ENCODE data around the gene FSTL3.
"Not testable (repeated sequence)": the region's sequence is repeated elsewhere in the genome, so short reads cannot be mapped to it uniquely, and the experiment has no call there.

The FSTL3 gene

DNA sequence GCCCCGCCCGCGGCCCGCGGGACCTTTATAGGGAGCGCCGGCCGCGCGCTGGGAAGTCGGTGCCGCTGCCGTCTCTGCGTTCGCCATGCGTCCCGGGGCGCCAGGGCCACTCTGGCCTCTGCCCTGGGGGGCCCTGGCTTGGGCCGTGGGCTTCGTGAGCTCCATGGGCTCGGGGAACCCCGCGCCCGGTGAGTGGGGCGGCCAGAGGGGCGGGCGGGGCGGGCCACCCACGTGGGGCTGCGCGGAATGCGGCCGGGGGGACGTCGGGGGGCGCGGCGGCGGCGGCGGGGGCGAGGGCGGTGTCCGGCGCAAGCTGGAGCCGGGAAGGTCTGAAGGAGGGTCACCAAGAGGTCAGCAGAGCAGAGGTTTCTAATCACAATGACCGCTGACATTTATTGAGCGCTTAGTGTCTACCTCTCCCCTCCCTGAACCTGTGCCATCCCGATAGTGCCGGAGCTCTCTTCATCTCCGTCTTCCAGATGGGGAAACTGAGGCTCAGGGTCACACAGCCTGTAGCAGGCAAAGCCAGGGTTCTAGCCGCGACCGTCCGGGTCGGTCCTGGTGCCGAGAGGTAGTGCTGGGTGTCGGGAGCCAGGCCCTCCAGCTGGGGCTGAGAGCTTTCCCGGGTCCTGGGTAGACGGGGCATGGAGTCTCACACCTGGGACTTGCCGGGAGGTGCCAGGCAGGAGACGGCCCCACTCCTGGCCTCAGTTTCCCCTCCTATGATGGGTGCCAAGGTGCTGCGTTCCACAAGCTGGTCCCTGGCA lies at the start of gene FSTL3:
TSS of gene FSTL3 (plus strand) at position 54 of the 767 bp plus-strand sequence. CDS start at position 86, 32 bp downstream.
- no peak for DNase-seq

DNA sequence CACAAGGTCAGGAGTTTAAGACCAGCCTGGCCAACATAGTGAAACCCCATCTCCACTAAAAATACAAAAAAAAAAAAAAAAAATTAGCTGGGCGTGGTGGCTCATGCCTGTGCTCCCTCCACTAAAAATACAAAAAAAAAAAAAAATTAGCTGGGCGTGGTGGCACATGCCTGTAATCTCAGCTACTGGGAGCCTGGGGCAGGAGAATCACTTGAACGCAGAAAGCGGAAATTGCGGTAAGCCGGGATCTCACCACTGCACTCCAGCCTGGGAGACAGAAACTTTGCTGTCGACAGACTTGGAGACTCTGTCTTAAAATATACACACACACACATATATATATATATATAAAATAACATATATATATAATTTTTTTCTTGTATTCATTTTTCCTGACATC lies 49.6 kb upstream of the FSTL3 start:
- DNase-seq, result not testable (repeated sequence)

DNA sequence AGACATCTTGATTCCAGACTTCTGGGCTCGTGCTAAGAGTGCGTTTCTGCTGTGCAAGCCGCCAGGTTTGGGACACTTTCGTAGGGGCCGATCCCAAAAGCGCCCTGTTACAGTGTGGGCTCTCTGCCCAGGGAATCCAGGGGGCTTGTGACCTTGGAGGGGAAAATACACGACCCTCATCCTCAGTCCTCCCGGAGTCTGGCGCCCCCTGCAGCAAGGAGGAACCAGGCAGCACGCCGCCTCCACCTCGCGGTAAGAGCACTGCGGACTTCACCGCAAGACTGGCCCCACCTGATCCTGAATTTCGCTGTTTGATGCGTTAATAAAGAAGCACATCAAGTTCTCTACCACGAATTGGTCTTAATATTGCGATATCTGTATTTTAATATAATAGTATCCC lies 48.0 kb upstream of the FSTL3 start:
- no peak for DNase-seq

DNA sequence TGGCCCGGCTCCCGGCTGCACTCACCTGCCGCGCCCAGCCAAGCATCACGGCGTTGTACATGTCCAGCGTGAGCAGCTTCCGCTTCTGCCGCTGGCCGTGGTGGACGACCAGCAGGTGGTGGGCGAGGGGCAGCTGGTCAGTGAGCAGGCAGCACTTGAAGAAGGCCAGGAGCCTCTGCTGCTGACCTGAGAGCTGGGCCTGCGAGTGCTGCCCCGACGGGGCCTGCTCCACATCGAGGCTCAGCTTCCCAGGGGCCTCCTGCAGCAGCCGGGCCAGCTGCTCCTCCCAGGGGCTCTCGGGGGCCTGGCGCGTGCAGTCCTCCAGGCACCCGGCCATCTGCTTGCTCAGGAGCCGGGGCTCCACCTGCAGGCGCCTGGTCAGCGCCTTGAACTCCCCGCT lies 46.7 kb upstream of the FSTL3 start:
- not testable (repeated sequence) for DNase-seq

DNA sequence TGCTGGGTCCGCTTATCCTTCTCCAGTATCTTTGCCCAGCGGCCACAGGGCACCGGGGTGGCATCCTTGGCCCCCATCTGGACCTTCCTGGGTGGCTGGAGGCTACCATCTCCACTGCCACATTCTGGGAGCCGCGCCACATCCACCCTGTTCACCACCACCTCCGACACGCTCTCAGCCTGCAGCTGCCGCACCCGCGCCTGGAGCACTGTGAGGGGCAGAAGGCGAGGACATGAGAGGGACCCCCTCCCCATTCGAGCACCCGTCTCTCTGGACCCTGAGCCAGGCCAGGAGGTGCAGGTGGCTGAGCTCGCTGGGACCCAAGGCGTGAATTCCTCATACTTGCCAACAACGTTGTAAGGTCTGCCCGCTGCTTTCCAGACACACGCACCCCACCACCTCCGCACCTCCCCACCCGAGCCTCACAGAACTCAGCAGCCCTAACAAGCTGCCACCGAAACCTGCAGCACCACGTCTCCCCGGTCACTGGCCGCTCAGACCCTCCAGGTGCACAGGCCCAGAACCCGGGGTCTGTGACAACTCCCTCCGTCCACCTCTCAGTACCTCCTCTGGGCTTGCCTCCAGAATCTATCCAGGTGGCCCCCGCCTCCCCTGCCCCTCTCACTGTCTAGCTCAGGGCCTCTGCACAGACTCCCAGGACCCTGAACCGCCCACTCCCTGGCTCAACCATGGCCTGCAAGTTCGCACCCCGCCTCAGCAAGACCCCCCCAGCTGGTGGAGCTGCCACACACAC lies 46.1 kb upstream of the FSTL3 start:
- DNase-seq, result no peak

DNA sequence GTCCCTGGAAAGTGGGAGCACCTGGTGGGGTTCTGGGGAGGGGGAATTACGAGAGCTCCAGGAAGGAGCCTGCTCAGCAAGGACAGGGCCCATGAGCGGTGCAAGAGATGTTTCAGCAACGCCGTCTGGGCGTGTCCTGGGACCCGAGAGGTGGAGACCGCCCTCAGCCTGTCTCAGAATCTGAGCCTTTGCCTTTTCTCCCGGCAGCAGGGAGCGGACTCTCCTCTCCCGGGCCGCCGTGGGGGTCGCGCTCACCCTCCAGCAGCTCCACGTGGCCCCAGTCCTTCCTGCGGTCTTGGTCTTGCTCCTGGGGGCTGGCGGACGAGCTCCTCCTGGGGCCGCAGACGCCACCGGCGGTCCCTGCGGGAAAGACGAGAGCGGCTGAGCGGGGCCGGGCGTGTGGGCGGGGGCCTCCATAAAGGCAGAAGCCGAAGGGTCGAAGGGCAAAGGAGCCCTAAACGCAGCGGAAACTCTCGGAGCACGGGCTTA lies 43.6 kb upstream of the FSTL3 start:
- peak in 1 of 2 donors; percentile 36 for DNase-seq

DNA sequence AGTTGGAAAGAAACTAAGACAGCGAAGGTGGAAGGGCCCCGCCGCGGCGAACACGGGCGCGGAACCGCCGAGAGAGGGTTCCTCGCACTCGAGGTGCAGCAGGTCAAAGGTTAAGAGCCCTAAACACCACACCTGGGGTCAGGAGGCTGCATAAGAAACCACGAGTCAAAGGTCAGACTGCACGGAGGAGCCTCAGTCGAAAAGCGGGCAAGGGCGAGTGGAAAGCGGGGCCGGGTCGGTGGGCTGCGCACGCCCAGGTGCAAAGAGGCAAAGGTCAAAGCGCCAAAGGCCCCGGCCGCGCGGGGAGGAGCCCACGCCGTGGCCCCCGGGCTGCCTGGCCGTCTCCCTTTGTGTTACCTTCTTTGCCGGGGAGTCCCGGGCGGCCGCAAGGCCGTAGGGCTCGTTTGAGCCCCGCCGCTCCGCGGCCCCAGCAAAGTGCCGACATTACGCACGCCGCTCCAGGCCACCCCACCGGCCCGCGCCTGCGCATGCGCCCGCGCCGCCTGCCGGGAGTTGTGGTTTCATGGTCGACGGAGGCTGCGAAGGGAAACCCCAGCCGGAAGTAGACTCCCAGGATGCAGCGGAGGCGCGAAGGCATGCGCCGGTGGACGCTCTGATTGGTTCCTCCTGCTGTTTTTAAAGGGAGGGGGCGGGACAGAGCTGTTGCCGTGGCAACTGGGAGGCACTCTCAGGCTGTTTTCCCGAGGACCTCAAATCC lies 43.0 kb upstream of the FSTL3 start, which contains the start of gene POLRMT:
TSS of gene POLRMT (minus strand) at position 470 of the 718 bp plus-strand sequence. CDS start at position 445, 25 bp downstream.
- DNase-seq, result peak; percentile 95 to 96

DNA sequence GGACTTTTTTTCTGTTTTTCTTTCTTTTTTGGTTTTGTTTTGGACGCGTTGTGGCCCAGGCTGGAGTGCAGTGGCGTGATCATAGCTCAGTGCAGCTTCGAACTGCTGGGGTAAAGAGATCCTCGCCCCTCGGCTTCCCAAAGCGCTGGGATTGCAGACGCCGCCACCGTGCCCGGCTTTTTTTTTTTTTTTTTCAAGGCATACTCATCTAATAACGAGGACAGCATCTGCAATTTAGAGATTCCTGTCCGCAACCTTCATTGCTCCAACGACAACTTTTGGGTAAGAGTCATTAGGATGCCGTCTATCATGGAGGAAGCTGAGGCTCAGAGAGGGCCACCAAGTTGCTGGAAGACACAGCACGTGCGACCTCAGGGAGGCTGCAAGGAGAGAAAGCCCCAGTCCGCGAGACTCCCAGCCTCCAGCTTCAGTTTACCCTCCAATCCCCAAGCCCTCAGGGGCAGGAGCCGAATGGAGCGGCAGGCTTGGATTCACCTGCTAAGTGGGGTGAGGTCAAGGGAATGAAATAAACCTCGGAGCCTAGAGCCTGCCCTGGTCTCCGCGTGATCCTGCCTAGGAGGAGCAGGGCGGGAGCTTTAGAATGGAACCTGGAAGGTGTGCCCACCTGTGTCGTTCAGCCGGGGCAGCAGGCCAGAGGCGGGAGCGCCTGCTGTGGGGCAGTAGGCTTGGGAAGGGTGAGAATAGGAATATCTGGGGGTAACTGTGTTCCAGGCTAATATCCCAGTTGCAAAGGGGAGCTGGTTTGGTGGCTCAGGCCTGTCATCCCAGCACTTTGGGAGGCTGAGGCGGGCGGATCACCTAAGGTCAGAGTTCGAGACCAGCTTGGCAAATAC lies 42.2 kb upstream of the FSTL3 start:
- no peak for DNase-seq

DNA sequence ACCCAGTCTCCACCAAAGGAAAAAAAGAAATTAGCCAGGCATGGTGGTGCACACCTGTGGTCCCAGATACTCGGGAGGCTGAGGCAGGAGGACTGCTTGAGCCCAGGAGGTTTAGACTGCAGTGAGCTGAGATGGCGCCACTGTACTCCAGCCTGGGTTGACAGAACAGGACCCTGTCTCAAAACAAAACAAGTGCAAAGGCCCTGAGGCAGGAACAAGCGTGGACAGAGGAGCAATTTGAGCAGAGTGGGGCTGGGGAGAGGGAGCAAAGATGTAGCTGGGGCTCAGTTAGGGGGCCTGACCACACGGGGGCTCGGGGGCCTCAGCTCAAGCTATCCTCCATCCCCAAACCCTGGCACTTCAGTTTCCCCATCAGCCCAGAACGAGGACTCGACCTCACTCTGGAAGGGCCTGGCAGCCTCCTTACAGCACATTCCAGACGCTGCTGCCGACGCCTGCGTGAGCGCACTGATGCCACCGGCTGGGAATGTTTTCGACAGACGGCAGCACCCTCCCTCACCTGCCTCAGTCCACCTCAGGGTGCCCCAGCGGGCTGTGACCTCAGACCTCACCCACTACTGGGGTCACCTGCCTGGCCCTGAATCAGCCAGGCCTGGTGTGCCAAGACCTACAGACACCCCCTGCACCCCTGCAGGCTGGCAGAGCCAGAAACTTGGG lies 41.1 kb upstream of the FSTL3 start:
- DNase-seq, result no peak

DNA sequence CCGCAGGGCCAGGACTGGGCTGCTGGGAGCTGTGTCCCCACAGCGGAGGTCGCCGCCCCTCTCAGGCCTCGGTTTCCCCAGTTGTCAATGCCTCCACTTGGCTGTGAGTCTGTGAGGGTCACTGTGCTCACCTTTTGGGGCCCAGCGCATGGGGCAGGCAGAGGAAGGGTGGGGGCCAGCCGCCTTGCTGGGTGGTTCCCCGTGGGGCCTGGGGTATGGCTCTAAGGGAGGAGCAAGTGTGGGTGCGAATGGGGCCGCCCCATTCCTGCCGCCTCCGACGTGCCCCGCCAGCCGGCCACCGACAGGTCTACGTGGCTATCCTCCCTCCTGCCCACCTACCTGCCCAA lies 37.3 kb upstream of the FSTL3 start:
- no peak for DNase-seq

DNA sequence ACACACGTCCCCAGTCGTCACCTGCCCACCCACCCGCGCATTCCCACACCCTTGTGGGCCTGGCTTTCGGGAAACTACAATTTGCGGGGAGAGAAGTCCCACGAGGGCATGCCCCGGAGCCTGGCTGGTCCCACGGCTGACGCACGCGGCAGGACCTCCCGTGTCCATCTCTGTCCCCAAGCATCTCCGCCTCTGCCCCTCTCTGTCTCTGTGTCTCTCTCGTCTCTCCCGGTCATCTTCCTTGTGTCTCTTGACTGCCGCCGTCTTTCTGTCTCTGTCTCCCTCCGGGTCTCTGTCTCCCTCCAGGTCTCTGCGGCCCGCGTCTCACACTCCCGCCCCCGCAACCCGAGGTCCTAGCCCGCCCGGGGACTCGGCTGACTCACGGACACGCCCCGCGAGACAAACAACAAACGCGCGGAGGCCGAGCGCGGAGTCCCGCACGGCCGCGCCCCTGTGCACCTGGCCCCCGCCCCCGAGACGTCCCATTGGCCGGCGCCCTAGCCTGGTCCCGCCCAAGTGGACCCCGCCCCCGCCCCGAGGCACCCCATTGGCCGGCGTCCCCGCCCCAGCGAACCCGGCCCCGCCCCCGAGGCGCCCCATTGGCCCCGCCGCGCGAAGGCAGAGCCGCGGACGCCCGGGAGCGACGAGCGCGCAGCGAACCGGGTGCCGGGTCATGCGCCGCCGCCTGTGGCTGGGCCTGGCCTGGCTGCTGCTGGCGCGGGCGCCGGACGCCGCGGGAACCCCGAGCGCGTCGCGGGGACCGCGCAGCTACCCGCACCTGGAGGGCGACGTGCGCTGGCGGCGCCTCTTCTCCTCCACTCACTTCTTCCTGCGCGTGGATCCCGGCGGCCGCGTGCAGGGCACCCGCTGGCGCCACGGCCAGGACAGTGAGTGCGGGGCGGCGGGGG lies 36.7 kb upstream of the FSTL3 start, which contains the start of gene FGF22:
TSS of gene FGF22 (plus strand) at position 627 of the 908 bp plus-strand sequence. CDS start at position 674, 47 bp downstream.
- peak; percentile 97 to 98 for DNase-seq

DNA sequence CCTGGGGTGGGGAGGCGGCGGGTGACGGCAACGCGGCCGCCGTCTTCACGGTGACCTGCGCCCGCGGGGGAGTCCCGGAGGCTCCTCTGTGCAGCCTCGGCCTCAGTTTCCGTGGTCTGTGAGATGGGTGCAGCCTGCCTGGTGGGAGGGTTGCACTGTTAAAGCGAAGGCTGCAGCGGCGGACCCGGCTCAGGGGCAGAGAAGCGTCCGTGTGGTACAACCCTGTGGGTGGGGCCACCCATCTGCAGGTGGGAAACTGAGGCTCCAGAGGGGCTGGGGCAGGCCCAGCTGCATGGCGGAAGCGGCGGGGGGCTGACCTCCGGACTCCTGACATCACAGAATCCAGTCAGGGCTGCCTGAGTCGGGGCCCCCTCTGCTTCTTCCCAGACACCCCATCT lies 36.0 kb upstream of the FSTL3 start:
- no peak for DNase-seq

DNA sequence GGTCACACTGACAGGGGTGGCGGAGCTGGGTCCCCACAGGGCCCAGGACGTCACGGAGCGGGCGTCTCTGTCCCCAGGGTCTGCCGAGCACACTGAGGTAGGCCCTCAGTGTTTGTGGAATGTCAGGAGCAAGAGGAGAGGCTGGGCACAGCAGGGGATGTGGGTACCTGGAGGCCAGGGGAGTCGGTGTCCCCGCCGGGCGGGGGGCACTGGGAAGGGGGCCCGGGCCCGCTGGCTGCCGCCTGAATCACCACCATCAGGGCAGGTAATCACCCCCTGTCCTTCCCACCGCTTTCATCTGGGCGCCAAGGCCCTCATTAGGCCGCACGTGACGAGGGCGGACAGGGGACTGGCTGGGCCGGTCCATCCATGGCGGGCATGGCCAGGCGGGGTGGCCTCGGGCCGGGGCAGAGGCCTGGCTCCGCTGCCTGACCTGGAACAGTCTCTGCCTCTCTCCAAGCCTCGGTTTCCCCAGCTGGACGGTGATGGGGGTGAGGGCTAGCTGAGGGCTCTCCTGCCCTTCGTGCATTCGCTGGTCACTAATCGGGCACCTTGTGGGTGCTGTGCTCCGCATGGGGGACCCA lies 35.5 kb upstream of the FSTL3 start:
- DNase-seq, result no peak

DNA sequence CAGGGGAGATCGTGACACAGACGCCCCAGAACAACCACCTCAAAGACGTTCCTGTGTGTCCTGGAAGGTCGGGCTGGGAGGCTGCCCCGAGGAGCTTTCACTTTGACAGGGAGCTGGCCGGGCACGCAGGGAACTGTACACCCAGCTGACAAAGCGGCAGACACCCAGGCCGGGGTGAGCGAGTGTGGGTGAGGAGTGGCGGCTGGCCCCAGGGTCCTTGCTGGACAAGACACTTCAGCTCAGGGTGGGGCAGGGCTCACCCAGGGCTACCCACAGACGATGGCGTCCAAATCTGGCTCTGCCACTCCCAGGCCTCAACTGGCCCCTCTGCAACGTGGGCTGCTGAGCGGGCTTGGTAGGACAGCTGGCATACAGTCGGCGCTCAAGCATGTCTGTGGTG lies 34.5 kb upstream of the FSTL3 start:
- no peak for DNase-seq

DNA sequence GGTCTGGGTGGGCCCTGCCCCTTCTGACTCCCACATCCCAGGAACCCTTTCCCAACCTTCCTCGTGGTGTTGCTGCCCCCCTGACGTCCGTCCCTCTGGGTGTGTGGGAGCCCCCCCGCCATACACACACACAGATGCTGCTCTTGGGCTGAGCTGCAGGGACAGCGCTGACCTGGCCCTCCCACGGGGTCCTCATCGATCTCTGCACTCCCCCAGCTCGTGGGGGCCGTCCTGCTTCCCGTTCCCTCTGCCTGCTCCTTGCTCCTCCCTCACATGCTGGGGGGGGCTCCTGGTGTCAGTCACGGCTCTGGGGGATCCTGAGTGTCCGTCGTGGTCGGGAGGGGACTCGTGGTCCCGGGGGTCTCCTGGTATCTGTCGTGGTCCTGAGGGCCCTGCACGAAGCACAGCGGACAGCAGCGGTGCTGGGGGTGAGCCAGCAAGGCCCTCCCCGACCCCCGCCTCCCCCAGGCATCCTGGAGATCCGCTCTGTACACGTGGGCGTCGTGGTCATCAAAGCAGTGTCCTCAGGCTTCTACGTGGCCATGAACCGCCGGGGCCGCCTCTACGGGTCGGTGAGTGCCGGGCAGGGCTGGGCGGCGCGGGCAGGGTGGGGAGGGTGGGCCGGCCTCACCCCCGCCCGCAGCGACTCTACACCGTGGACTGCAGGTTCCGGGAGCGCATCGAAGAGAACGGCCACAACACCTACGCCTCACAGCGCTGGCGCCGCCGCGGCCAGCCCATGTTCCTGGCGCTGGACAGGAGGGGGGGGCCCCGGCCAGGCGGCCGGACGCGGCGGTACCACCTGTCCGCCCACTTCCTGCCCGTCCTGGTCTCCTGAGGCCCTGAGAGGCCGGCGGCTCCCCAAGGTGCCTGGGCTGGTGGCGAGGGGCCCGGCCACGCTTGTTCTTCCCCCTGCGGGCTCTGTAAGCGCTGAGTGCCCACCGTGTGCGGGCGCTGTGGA lies 33.1 kb upstream of the FSTL3 start:
- no peak for DNase-seq

DNA sequence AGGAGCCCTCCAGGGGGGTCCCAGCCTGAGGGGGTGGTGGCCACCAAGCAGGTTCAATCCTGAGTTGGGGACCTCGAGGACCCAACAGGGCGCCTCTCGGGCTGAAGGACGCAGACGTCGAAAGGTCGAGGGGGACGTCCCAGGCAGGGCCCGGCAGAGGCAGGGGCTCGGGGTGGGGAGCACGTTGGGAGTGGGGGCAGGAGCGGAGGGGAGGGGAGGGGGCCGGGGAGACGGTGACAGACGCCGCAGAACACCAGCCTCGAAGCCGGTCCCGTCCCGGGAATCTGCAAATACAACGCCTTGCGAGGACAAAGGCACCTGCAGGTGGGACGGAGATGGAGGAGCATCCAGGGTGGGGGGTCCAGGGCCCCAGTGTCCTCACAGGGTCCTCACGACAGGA lies 32.5 kb upstream of the FSTL3 start:
- no peak for DNase-seq

DNA sequence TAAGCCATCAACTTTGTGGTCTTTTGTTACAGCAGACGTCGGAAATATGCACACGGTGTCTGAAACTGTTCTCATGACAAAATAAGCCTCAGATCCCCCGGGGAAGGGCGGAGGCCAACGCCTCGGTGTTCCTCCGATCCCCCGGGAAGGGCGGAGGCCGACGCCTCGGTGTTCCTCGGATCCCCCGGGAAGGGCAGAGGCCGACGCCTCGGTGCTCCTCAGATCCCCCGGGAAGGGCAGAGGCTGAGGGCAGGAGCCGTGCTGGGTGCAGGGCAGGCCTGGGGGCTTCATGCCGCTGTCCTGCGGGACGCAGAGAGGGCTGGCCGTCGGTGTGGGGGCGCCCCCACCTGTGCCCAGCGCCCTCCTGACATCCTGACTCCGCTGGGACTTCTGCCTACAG lies 31.8 kb upstream of the FSTL3 start:
- DNase-seq, result no peak

DNA sequence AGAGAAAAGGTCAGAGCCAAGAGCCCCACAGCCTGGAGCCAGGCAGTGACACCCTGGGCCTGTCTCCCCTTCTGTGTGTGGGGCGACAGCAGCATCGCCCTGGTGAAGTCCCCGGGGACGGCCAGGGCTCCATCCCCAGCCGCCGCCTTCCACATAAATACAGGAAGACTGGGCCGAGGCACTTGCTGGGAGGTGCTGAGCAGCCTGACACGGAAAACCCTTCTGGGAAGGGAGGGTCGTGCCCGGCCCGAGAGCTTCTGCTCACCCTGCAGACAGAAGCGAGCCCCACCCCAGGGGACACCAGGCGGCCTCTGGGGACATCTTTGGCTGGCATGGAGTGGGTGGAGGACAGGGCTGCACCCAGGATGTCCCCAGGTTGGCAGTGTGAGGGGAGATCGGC lies 31.4 kb upstream of the FSTL3 start:
- DNase-seq, result no peak
